ENCODE results near the gene COX19. TPM values are rescaled to one million over a fixed set of nuclear protein-coding genes. Genes with fewer than 3 reads are reported as not detected.

The COX19 gene
- total and polyA plus RNA-seq, 2 donors (not counting 1 experiment from before 2014, with no cell fraction given), result 14.7 to 38.3 TPM

- no peak overlapping the region for H3K27ac Mint-ChIP-seq
- ChIA-PET POLR2A (interaction anchor here (0.7 kb wide), 1 partner anchor 55 kb away, joined by 5 read pairs; no protein-coding TSS in a partner anchor), CTCF (no interaction called here)
- H2AFZ ChIP-seq (ENCODE audit: insufficient read depth, low read depth, low read length, poor library complexity, severe bottlenecking), result no peak overlapping the region
- WGBS (ENCODE audit: insufficient coverage), result no CpG with 5 or more reads among the region's 2 CpGs
- H3K27me3 ChIP-seq (replicated peaks in 1 of 4; ENCODE audit: control extremely low read depth in 1 of 4, control insufficient read depth in 3 of 4, insufficient read depth in 4 of 4, low read length in 3 of 4), result no peaks in the 10 kb centered on the region
- no peak overlapping the region for H3K27ac ChIP-seq (ENCODE audit: low read length in 2 of 2)
- no peak overlapping the region for H3K4me3 ChIP-seq (ENCODE audit: control extremely low read depth in 1 of 5, extremely low read depth in 1 of 5, insufficient read depth in 1 of 5, low read depth in 2 of 5, low read length in 4 of 5)
- H3K9me3 ChIP-seq (ENCODE audit: control extremely low read depth in 1 of 3, control insufficient read depth in 2 of 3, insufficient read depth in 1 of 3, low read length in 2 of 3), result peaks cover 0 to 4% (median 2%) of the 10 kb centered on the region in 3 donors
- TF ChIP-seq, protein P1, sequence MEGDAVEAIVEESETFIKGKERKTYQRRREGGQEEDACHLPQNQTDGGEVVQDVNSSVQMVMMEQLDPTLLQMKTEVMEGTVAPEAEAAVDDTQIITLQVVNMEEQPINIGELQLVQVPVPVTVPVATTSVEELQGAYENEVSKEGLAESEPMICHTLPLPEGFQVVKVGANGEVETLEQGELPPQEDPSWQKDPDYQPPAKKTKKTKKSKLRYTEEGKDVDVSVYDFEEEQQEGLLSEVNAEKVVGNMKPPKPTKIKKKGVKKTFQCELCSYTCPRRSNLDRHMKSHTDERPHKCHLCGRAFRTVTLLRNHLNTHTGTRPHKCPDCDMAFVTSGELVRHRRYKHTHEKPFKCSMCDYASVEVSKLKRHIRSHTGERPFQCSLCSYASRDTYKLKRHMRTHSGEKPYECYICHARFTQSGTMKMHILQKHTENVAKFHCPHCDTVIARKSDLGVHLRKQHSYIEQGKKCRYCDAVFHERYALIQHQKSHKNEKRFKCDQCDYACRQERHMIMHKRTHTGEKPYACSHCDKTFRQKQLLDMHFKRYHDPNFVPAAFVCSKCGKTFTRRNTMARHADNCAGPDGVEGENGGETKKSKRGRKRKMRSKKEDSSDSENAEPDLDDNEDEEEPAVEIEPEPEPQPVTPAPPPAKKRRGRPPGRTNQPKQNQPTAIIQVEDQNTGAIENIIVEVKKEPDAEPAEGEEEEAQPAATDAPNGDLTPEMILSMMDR (IDR thresholded peaks at IDR 0.05), result no peak
- no peak for TF ChIP-seq EZH2 (IDR thresholded peaks at IDR 0.05; ENCODE audit: borderline replicate concordance, insufficient read depth, low read depth, low read length, poor library complexity, severe bottlenecking)
- no peaks in the 10 kb centered on the region for H3K79me2 ChIP-seq (ENCODE audit: control insufficient read depth, insufficient read depth, low read length)
- H3K36me3 ChIP-seq (replicated peaks in 1 of 2; ENCODE audit: control extremely low read depth in 1 of 2, control insufficient read depth in 1 of 2, extremely low read depth in 1 of 2, insufficient read depth in 2 of 2, low read length in 1 of 2), result no peaks in the 10 kb centered on the region
- H3K9ac ChIP-seq (ENCODE audit: low read length), result no peak overlapping the region
- H3K4me1 ChIP-seq (ENCODE audit: control insufficient read depth in 2 of 2, insufficient read depth in 2 of 2, low read length in 2 of 2), result peaks cover 0 to 7% of the 10 kb centered on the region in 2 donors
- H4K20me1 ChIP-seq (ENCODE audit: control insufficient read depth, insufficient read depth, low read length, poor library complexity, severe bottlenecking), result no peaks in the 10 kb centered on the region
- H3K27me3 Mint-ChIP-seq, result peaks cover 13% of the 10 kb centered on the region
- peaks cover 11% of the 10 kb centered on the region for H3K4me1 Mint-ChIP-seq
- DNase-seq (no peak), ATAC-seq (ENCODE audit: low read depth) (no peak)
- no peak overlapping the region for H3K4me2 ChIP-seq (replicated peaks; ENCODE audit: low read depth, low read length, poor library complexity, severe bottlenecking)
- no peak overlapping the region for H3K4me3 Mint-ChIP-seq
- intact Hi-C loops (cut with micrococcal nuclease), result no loop called here
- peaks cover 10% of the 10 kb centered on the region for H3K9me3 Mint-ChIP-seq (ENCODE audit: insufficient read depth)
Observed at GRCh38 chr7:940599-941408, 34.5 kb downstream of the COX19 start.

DNA sequence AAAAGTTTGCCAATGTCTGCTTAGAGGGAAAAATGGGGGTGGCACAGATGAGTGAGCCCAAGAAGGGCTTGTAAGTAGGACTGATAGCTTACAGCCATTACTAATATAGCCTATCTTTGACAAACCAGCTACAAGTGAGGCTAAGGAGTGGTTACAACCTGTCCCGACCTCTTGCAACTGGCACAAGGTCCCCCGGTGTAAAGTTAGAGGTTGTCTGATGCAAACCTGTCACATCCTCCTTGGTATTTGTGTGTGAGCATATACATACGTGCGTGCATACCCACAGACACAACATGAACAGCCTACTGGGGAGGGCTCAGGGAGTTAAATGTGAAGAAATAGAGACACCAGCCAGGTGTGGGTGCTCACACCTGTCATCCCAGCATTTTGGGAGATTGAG is 35.5 kb downstream of the COX19 start:
- no peak overlapping the region for H3K27ac ChIP-seq (ENCODE audit: low read length in 2 of 2)
- ChIA-PET CTCF (no interaction called here), POLR2A (interaction anchor here (0.7 kb wide), 2 partner anchors 16 to 54 kb away, joined by 5 read pairs; no protein-coding TSS in a partner anchor)
- Mint-ChIP-seq H3K27ac (no peak overlapping the region), H3K9me3 (ENCODE audit: insufficient read depth) (peaks cover 10% of the 10 kb centered on the region), H3K4me3 (no peak overlapping the region), H3K4me1 (peaks cover 13% of the 10 kb centered on the region), H3K27me3 (peaks cover 13% of the 10 kb centered on the region)
- intact Hi-C loops (cut with micrococcal nuclease), result no loop called here
- H3K4me3 ChIP-seq (ENCODE audit: control extremely low read depth in 1 of 5, extremely low read depth in 1 of 5, insufficient read depth in 1 of 5, low read depth in 2 of 5, low read length in 4 of 5), result no peak overlapping the region
- H3K27me3 ChIP-seq (replicated peaks in 1 of 4; ENCODE audit: control extremely low read depth in 1 of 4, control insufficient read depth in 3 of 4, insufficient read depth in 4 of 4, low read length in 3 of 4), result no peaks in the 10 kb centered on the region
- peaks cover 0 to 7% of the 10 kb centered on the region in 2 donors for H3K4me1 ChIP-seq (ENCODE audit: control insufficient read depth in 2 of 2, insufficient read depth in 2 of 2, low read length in 2 of 2)
- H3K79me2 ChIP-seq (ENCODE audit: control insufficient read depth, insufficient read depth, low read length), result no peaks in the 10 kb centered on the region
- H2AFZ ChIP-seq (ENCODE audit: insufficient read depth, low read depth, low read length, poor library complexity, severe bottlenecking), result no peak overlapping the region
- H4K20me1 ChIP-seq (ENCODE audit: control insufficient read depth, insufficient read depth, low read length, poor library complexity, severe bottlenecking), result no peaks in the 10 kb centered on the region
- DNase-seq, result no peak
- no peak overlapping the region for H3K4me2 ChIP-seq (replicated peaks; ENCODE audit: low read depth, low read length, poor library complexity, severe bottlenecking)
- H3K9me3 ChIP-seq (ENCODE audit: control extremely low read depth in 1 of 3, control insufficient read depth in 2 of 3, insufficient read depth in 1 of 3, low read length in 2 of 3), result peaks cover 0 to 4% (median 2%) of the 10 kb centered on the region in 3 donors
- WGBS (ENCODE audit: insufficient coverage), result no CpG with 5 or more reads among the region's 4 CpGs
- no peak for ATAC-seq (ENCODE audit: low read depth)
- TF ChIP-seq, protein P1 (IDR thresholded peaks at IDR 0.05), result no peak
- no peak for TF ChIP-seq EZH2 (IDR thresholded peaks at IDR 0.05; ENCODE audit: borderline replicate concordance, insufficient read depth, low read depth, low read length, poor library complexity, severe bottlenecking)
- no peak overlapping the region for H3K9ac ChIP-seq (ENCODE audit: low read length)
- no peaks in the 10 kb centered on the region for H3K36me3 ChIP-seq (replicated peaks in 1 of 2; ENCODE audit: control extremely low read depth in 1 of 2, control insufficient read depth in 1 of 2, extremely low read depth in 1 of 2, insufficient read depth in 2 of 2, low read length in 1 of 2)

All from B cell (primary cell).